Measurements from ENCODE around the gene SLN.
"Not testable (repeated sequence)": the region's sequence is repeated elsewhere in the genome, so short reads cannot be mapped to it uniquely, and the experiment has no call there.

Gene SLN

DNA sequence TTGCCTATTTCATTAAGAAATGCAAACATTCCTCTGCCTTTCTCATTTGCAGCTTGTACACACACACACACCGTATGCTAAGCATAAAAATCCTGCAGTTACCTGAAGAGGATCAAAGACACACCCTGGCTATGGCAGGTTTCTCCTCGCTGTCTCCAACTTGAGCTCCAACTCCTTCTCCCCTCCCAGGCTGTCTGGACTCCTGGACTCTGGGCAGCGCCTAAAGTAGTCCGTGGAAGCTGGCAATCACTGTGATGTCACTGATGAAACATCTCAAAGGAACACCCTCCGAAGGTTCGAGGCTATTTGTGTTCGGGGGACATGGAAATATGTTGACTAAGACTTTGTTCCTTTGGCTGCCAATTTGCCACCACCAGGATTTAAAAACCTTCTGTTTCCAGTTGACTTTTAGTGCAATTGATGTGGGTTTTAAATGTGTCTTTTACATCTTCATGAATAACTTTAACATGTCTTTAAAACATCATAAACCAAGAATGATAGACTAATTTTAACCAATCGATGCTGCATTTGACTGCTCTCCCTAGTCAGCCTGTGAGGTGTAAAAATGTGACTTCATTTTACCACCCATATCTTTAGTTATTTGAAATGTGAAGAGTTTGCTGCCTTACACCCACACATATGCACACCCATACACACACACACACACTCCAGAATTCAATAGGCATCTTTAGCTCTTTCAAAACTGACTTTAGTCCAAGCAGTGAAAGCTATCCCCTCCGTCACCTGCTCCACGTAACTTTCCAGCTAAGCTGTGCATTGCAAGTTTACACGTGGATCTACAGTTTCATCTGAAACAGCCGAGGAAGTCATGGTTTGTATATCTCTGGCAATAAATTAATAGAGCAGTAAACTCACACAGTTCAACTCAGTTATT is at the start of gene SLN:
Gene SLN, minus strand, starts transcription at position 196 of the 895 bp plus-strand sequence.
- DNase-seq: no peak

DNA sequence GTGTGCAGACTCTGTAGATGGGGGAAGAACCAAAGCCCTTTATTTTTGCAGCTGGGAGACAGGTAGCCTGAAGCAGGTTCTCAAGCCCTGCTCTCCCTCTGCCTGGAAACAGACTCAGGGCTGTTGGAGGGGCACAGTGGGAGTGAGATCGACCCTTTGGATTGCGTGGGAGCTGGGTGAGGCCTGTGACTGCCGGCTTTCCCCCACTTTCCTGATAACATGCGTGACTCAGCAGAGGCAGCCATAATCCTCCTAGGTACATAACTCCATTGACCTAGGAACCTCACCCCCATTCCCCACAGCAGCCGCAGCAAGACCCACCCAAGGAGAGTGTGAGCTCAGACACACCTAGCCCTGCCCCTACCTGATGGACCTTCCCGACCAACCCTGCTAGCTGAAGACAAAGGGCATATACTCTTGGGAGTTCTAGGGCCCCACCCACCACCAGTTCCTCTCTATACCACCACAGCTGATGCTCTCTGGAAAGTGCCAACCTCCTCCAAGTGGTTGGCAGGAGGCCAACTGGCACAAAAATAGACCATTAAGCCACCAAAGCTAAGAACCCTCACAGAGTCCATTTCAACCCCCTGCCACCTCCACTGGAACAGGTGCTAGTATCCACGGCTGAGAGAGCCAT is 47.0 kb upstream of the SLN start:
- not testable (repeated sequence) for DNase-seq

DNA sequence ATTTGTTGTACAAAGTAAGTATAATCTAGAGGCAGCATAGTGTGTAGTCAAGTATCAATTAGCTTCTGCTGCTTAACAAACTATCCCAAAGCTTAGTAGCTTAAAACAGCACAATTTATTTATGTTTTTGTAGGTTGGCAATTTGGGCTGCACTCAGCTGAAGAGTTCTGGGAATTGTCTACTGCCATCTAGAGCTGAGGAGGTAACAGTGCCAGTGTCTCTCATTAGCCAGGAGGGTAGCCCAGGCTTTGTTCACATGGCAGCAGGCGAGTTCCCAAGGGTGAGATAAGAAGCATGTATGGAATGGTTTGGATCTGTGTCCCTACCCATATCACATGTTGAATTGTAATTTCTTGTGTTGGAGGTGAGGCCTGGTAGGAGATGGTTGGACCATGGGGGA is 45.8 kb upstream of the SLN start:
- DNase-seq: peak in 1 of 2 experiments; percentile 18

DNA sequence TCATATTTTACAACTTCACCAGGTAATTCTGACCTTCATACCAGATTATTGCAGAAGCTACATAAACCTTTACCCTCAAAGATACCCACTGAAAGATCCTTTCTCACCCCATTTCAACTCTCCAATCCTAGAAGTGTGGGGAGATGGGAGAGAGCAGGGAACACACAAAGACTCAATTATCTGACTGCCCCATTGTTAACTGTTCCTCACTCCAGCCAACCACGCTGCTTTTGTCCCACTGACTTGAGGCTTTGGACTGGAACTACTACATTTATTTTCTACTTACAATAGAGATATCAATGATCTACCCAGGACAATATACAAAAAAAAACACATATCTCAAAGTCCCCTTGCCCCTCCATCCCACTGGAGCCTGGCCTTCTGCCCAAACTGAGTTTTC is 44.7 kb upstream of the SLN start:
- no peak for DNase-seq

DNA sequence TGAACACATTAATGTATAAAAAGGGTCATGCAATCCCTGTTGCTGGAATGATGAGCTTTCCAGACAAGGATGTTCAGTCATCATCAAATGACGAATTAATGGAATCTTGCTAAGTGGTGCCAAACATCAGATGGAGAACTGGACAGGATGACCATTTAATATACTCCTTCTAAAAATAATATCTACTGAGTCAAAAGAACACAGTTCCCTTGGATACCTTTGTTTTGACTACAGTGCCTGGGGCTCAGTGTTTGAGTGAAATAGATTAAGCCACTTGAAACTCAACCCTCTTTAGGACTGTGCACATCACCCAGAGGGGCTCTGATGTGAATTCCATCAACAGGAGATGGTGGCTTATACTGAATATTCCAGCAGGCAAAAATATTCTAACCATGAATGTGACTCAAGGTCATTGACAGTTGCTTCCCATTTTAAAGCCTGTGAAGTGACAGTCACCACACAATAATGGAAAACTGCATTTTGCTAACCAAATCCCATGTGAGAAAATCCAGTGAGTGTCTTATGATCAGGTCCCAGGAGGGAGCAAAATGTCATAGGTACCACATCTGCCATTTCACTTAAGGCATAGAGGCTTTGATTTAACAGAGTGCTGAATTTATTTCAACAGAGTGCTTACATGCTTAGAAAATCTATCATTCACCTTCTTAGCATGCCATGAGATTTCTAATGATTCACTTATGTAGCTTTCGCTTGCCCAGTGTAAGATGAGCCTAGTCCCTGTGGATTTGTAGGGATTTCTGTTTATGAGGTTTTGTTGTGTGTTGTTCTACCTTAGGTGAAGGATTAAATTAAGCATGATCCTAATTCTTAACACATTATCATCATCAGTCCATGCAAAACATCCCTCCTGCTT is 41.3 kb upstream of the SLN start:
- DNase-seq: no peak

DNA sequence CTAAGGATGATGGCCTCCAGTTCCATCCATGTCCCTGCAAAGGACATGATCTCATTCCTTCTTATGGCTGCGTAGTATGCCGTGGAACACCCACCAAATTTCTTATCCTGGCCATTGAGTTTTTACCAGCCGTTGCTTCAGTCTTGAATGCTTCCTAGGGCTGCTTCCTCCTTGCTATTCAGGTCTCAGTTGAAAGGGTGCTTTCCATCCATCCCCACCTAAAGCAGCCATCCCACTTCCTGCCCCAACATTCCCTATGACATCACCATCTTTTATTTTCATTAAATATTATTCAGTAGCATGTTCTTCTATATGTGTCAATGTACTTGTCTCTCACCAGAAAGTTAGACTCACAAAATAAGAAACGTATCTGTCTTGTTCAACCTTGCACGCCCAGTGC is 40.7 kb upstream of the SLN start:
- DNase-seq: no peak

DNA sequence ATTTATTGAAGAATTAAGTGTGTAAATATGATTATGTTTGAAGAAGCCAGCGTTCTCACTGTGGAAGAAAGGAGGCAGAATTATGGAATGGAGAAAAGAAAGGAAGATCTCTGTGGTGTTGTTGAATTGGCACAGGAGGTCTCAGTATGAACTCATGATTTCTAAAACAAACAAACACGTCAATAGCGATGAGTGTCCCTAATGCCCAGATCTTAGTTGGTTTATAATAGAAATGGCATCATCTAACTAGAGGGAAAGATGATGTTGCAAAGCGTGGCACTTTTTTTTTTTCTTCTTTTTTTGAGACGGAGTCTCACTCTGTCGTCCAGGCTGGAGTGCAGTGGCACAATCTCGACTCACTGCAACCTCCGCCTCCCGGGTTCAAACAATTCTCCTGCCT is 39.2 kb upstream of the SLN start:
- no peak for DNase-seq

DNA sequence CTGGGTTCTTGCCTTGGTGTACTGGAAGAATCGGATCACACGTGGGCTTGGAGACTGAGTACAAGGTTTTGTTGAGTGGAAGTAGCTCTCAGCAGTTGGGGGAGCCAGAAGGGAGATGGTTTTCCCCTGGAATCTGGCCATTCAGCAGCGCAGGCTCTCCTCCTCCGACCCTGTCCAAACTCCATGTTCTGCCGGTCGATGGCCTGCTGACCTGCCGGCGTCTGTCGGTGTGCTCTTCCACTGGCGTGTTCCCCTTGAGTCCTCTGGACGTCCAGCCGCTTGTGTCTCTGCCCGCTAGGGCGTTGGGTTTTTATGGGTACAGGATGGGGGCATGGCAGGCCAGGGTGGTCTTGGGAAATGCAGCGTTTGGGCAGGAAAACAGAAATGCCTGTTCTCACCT is 38.5 kb upstream of the SLN start:
- DNase-seq: no peak

DNA sequence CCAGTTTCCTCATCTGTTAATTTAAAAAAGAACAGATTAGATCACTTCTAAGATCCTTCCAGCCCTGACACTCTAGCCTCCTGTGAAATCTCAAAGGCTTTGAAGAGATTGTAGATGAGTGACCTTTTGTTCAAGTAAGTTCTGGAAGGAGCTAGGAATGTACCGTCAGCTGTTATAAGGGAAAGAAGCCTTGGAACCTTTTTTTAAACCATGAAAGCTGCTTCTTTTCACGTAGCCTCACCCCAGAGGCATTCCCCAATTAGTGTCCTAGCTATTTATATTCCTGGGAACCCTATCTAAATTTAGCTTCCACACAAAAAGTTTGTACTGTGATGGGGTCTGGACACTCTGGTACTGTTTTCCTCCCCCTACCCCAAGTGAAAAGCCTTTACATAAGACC is 35.8 kb upstream of the SLN start:
- no peak for DNase-seq

DNA sequence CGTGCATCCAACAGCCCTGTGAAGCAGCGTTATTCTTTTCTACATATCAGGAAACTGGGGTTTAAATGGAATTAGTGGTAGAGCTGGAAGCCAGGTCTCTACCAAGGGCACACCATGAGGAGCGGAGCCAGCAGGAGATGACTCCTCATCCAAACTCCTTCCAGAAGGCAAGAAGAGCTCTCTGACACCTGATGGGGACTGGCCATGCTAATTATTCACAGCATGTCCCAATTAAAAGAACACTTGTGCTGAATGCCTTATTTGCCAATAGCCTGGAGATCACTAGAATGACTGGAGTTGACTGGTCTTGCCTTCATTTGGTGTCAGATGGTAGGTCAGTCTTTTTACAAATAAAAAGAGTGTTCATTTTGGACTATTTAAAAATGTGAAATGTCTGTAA is 32.9 kb upstream of the SLN start:
- DNase-seq: no peak

DNA sequence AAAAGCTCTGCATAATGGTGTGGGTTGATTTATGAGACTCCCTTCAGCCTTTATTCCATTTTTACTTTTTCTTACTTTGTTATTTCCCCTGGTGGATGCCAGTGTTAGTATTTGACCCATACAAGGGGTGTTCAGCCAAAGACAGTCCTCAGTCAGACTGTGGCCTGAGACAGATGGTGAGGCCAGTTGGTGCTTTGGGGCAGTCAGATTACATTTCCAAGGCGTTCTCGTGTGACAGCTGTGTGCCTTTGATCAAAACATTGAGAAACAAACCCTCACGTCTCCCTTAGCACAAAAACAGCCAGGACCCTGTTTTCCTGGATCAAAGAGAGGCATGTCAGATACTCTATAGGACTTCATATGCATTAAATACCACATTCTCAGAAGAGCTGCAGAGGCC is 31.3 kb upstream of the SLN start:
- DNase-seq: no peak

DNA sequence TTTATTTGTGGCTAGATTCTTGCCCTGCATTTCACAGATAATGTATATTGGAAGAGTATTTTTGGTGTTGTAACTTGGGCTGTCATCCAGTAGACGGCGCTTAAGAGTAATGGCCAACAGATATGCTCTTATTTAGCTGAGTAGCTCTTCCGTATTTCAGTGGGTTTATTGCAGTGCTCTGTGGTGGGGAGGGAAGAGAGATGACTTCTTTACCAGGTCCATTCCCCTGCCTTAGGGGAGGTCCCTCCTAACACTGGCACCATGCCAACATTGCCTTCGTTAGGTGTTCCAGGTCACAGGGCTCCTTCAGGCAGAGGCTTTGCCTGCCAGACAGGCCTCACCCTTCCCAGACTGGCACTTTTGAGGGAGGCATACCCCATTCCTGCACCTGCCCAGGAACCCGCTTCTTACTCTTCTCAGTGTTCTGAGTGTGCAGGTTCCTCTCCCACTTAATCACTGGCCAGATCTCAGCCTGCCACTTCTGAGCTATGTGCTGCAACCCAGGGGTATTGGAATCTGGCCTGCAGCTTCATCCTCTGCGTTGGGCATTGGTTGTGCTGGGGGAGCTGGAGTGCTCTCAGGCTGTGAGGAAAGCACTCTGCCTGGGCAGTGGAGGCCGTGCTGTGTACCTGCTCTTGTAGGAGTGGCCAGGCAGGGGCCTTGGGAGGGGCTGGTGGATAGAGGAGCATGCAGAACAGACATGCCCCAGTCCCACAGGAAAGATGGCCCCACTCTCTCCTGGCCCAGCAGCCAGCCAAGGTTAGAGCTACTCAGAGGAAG is 29.4 kb upstream of the SLN start:
- no peak for DNase-seq

DNA sequence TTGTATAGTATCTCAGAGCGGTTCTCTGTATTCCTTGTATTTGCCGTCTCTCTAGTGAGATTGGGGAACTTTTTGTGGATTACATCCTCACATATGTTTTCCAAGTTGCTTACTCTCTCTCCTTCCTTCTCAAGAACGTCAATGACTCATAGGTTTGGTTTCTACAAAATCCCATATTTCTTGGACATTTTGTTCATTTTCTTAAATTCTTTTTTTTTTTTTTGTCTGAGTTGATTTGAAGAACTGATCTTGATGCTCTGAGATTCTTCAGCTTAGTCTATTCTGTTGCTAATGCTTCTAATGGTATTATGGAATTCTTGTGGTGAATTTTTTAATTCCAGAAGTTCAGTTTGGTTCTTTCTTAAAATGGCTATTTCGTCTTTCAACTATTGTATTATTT is 28.4 kb upstream of the SLN start:
- no peak for DNase-seq

DNA sequence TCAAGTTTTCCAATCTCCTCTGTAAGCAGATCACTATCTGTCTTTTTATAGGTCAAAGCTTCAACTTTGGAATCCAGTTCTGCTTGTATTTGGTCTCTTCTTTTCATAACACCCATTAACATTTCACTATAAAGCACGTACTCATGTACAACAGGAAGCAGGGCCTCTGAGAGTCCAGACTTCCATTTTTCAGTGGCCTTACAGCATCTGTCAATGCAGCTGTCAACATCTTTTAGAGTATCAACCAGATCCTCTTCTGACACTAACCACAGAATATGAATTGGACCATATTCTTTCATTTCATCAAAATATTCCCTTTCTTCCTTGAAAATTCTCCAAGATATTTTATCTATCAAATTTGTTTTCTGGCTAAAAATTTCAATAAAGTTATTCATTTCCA is 24.7 kb upstream of the SLN start:
- DNase-seq: no peak

DNA sequence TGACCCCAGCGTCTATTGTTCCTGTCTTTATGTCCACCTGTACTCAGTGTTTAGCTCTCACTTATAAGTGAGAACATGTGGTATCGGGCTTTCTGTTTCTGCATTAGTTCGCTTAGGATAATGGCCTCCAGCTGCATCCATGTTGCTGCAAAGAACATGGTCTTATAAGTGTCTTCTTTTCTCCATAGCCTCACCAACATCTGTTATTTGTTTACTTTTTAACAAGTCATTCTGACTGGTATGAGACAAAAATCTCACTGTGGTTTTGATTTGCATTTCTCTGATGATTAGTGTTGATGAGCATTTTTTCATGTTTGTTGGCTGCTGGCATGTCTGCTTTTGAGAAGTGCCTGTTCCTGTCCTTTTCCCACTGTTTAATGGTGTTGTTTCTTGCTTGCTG is 21.7 kb upstream of the SLN start:
- DNase-seq: no peak

DNA sequence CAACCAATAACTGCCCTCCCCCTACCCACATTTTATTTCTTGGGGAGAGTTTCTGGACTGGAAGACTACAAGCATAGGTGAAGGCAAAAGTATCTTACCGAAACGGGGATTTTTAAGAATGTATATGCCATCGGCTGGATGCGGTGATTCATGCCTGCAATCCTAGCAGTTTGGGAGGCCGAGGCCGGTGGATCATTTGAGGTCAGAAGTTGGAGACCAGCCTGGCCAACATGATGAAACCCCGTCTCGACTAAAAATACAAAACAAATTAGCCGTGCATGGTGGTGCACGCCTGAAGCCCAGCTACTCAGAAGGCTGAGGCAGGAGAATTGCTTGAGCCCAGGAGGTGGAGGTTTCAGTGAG is 20.8 kb upstream of the SLN start:
- no peak for DNase-seq

DNA sequence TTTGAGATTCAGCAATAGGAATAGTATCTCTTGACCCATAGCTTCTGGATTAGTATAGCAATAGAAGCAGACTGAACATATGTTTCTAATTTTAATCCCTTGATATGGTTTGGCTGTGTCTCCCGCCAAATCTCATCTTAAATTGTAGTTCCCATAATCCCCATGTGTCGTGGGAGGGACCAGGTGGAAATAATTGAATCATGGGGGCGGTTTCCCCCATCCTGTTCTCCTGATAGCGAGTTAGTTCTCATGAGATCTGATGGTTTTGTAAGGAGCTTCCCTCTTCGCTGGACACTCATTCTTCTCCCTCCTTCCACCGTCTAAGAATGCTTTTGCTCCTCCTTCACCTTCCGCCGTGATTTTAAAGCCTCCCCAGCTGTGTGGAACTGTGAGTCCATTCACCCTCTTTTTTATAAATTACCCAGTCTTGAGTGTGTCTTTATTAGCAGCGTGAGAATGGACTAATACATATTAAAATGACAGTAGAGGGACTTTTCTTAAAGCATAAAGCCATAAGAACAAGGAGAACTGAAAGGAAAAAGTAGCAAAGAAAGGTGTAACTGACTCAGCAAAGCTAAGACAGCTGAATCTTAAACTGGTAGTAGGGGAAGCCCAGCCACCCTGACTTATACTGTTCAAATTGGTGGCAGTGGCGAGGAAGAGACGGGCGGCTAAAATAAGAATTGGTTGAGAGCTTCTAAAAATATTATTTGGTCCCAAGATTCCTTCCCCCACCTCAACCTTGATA is 20.3 kb upstream of the SLN start:
- DNase-seq: no peak

DNA sequence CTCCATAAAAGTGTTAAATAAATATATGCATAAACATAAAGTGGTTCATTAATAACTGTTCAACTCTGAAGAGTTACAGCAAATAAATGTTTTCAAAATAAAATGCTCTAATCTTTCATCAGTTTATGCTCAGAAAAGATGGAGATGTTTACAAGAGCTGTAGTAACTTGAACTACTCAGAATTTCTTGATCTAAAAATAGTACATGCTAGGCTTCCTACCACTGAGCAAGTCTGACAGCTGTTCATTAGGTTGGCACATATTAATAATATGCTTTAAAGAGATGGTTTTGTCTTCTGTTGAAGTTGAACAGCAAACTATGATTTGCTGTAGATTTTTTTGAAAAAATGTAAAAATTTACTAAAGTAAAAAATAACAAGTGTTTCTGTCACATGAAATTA is 10.8 kb upstream of the SLN start:
- no peak for DNase-seq

DNA sequence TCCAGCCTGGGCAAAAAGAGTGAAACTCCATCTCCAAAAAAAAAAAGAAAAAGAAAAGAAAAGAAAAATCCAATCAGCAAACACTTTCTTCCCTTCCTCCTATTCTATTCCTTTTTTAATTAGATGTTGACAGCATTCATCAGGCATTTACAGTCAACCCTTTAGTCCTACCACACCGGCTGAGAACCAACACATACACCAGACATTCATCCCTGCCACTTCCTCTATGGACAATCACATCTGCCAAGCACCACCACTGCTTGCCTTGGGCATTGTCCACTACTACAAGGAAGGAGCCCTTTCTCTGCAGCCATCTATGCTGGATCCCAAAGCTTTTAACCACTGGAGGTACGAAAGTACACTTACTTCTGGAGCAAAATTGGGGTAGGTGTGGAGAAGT is 9.4 kb upstream of the SLN start:
- DNase-seq: no peak

DNA sequence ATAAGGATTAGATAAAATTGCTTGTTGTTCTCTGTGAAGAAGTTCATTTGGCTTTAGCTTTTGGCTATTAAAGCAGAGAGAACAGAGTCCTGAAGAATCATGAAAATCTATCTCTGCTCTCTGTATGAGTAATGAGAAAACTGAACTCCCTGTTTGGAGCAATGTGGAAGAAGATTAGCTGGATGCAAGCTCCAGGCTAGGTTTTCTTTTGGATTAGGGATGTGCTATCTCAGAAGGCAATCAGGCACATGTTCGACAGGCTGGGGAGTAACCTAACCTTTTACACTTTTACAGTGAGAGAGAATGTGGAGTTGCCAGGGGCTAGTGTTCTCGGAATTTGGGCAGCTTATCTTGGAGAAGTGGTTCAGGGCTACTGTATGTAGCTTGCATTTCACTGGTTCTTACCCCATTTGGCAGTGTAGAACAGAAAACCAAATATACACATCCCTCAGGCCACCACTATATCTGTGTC is 8.5 kb upstream of the SLN start:
- no peak for DNase-seq

DNA sequence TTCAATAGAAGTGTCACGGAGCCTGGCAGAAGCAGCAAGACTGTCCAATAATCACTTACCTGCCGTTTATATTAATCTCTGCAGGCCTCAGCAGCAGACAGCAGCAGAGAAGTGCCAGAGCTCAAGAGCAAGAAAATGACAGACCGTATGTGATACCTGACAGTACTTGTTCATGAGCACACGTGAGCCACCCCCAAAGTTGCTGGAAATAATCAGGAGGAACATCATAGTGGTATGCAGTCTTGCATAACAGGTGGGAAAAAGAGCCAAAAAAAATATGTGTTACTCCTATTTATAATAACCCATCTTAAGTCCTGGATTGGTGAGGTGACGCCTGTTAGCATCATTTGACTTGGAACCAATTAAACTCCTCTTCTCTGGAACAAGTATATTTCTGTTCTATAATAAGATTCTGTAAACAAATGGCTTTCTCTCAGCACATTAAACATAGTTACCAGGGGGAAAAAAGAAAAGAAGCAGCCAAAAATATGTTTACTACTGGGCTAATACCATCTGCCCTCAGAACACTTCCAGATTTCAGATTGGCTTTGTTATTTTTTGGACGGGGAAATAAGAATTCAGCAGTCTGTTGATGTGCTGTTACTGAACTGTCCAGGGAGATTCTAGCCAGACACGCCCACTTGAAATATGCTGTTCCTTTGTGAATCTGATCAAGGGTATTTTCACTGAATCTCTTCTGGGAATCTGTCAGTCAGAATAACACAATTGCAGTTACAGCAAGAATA is 7.9 kb upstream of the SLN start:
- DNase-seq: no peak
